WTC11 (cell line): Measurements from ENCODE around the gene ST3GAL6. TPM values are rescaled to one million over a fixed set of nuclear protein-coding genes. Genes with fewer than 3 reads are reported as not detected.

Experiments used
- ATAC-seq: fragments of 200-7000 bp; cut with Tn5 transposase; 2 replicates; pipeline ENCODE4 v1.10.0; 2021; ENCODE audit warnings: mild to moderate bottlenecking, moderate library complexity
- CTCF ChIA-PET: fragments of 300-600 bp; sonication (Branson Sonifier 250); formaldehyde crosslinking; loops from one replicate; lab custom pipeline; 2021; ENCODE audit warnings: antibody characterized with exemption; lab: Charles Lee
- POLR2A ChIA-PET: fragments of 350-600 bp; sonication (Branson Sonifier 250); formaldehyde crosslinking; loops from one replicate; lab custom pipeline; 2021; ENCODE audit warnings: antibody characterized with exemption; lab: Charles Lee
- DNase-seq: peaks from one replicate; pipeline ENCODE4 v3.0.0; 2021; ENCODE audit warnings: low spot score
- H3K27ac Mint-ChIP-seq: 2 replicates; pipeline ENCODE4 v1.8.0; 2021; ENCODE audit warnings: mixed read lengths
- H3K27me3 Mint-ChIP-seq: 2 replicates; pipeline ENCODE4 v1.8.0; 2021; ENCODE audit warnings: low read depth, mild to moderate bottlenecking, moderate library complexity, mixed read lengths
- H3K36me3 Mint-ChIP-seq: 2 replicates; pipeline ENCODE4 v1.8.0; 2021; ENCODE audit warnings: mixed read lengths
- H3K4me1 Mint-ChIP-seq: 2 replicates; pipeline ENCODE4 v1.8.0; 2022; ENCODE audit warnings: mixed read lengths
- H3K4me3 Mint-ChIP-seq: 2 replicates; pipeline ENCODE4 v1.8.0; 2021; ENCODE audit warnings: mild to moderate bottlenecking, moderate library complexity, mixed read lengths
- H3K9me3 Mint-ChIP-seq: 2 replicates; pipeline ENCODE4 v1.8.0; 2021; ENCODE audit warnings: mixed read lengths
- AFF4 ChIP-seq: sonication (generic); formaldehyde crosslinking; IDR thresholded peaks from 2 replicates; pipeline ENCODE4 v1.8.1; 2023; ENCODE audit warnings: mild to moderate bottlenecking, missing genetic modification reagents, borderline replicate concordance
- ATF2 ChIP-seq: sonication (generic); formaldehyde crosslinking; IDR thresholded peaks from 2 replicates; pipeline ENCODE4 v1.8.1; 2022; ENCODE audit warnings: low read depth, missing genetic modification reagents, borderline replicate concordance
- ATF6 ChIP-seq: sonication (generic); formaldehyde crosslinking; IDR thresholded peaks from 2 replicates; pipeline ENCODE4 v1.8.1; 2023; ENCODE audit warnings: mild to moderate bottlenecking, missing genetic modification reagents
- E2F5 ChIP-seq: sonication (generic); formaldehyde crosslinking; IDR thresholded peaks from 2 replicates; pipeline ENCODE4 v1.8.1; 2022; ENCODE audit warnings: mild to moderate bottlenecking, moderate library complexity, missing genetic modification reagents
- FOXP4 ChIP-seq: sonication (generic); formaldehyde crosslinking; IDR thresholded peaks from 2 replicates; pipeline ENCODE4 v1.8.0; 2022; ENCODE audit warnings: mild to moderate bottlenecking, missing genetic modification reagents
- GABPB1 ChIP-seq: sonication (generic); formaldehyde crosslinking; IDR thresholded peaks from 2 replicates; pipeline ENCODE4 v1.8.1; 2023; ENCODE audit warnings: mild to moderate bottlenecking, missing genetic modification reagents
- MLX ChIP-seq: sonication (generic); formaldehyde crosslinking; IDR thresholded peaks from 2 replicates; pipeline ENCODE4 v1.8.1; 2023; ENCODE audit warnings: mild to moderate bottlenecking, missing genetic modification reagents, moderate library complexity
- NFYB ChIP-seq: sonication (generic); formaldehyde crosslinking; conservative IDR thresholded peaks from 2 replicates; pipeline ENCODE4 v1.8.0; 2022; ENCODE audit warnings: low read depth, missing genetic modification reagents
- OVOL2 ChIP-seq: fragments of 250-450 bp; sonication (Bioruptor Pico); IDR thresholded peaks from 2 replicates; pipeline ENCODE4 v1.9.0; 2021; ENCODE audit warnings: mild to moderate bottlenecking, borderline replicate concordance
- PRDM15 ChIP-seq: sonication (generic); formaldehyde crosslinking; IDR thresholded peaks from 2 replicates; pipeline ENCODE4 v1.8.0; 2022; ENCODE audit warnings: missing genetic modification reagents
- PRRX2 ChIP-seq: fragments of 250-450 bp; sonication (Bioruptor Pico); IDR thresholded peaks from 2 replicates; pipeline ENCODE4 v1.8.0; 2021; ENCODE audit warnings: mild to moderate bottlenecking
- RELA ChIP-seq: sonication (generic); formaldehyde crosslinking; IDR thresholded peaks from 2 replicates; pipeline ENCODE4 v1.8.1; 2022; ENCODE audit warnings: missing genetic modification reagents, mild to moderate bottlenecking, borderline replicate concordance
- SOX15 ChIP-seq: fragments of 250-450 bp; sonication (Bioruptor Pico); IDR thresholded peaks from 2 replicates; pipeline ENCODE4 v1.9.0; 2021; ENCODE audit warnings: mild to moderate bottlenecking
- TEAD4 ChIP-seq: sonication (generic); formaldehyde crosslinking; IDR thresholded peaks from 2 replicates; pipeline ENCODE4 v1.8.0; 2022; ENCODE audit warnings: mild to moderate bottlenecking, missing genetic modification reagents
- USF1 ChIP-seq: sonication (generic); formaldehyde crosslinking; IDR thresholded peaks from 2 replicates; pipeline ENCODE4 v1.8.0; 2022; ENCODE audit warnings: mild to moderate bottlenecking, missing genetic modification reagents
- ZNF121 ChIP-seq: sonication (generic); formaldehyde crosslinking; IDR thresholded peaks from 2 replicates; pipeline ENCODE4 v1.8.0; 2023; ENCODE audit warnings: missing genetic modification reagents
- ZNF138 ChIP-seq: sonication (generic); formaldehyde crosslinking; conservative IDR thresholded peaks from 2 replicates; pipeline ENCODE4 v1.8.1; 2022; ENCODE audit warnings: mild to moderate bottlenecking, moderate library complexity, missing genetic modification reagents
- ZNF232 ChIP-seq: sonication (generic); formaldehyde crosslinking; IDR thresholded peaks from 2 replicates; pipeline ENCODE4 v1.8.0; 2022; ENCODE audit warnings: mild to moderate bottlenecking, missing genetic modification reagents
- ZNF423 ChIP-seq: fragments of 250-450 bp; sonication (Bioruptor Pico); IDR thresholded peaks from 2 replicates; pipeline ENCODE4 v2.1.2; 2022; ENCODE audit warnings: mild to moderate bottlenecking, moderate library complexity
- total RNA-seq: library from RNA; stranded (reverse); gene quantifications from 3 replicates; pipeline ENCODE4 v1.2.3, GENCODE V29; 2021

ST3GAL6 gene
- total RNA-seq, 1 experiment from 2014 or later: 8.1 TPM

- no peak for DNase-seq
- Mint-ChIP-seq H3K27me3 (no peaks in the 10 kb centered on the region), H3K4me1 (peaks cover 38% of the 10 kb centered on the region), H3K27ac (no peak overlapping the region), H3K4me3 (no peak overlapping the region), H3K9me3 (no peaks in the 10 kb centered on the region), H3K36me3 (no peaks in the 10 kb centered on the region)
- peak; percentile 60 for ATAC-seq
- ChIA-PET CTCF (interaction anchor here (2.2 kb wide), 1 partner anchor 107 kb away, joined by 6 read pairs; no protein-coding TSS in a partner anchor), POLR2A (no interaction called here)
- TF ChIP-seq ATF6 (no peak), PRRX2 (CRISPR knock-in tag) (no peak), E2F5 (CRISPR knock-in tag) (no peak), TEAD4 (CRISPR knock-in tag) (no peak), SOX15 (no peak), ZNF138 (CRISPR knock-in tag) (no peak), ZNF121 (no peak), ATF2 (no peak), MLX (no peak), PRDM15 (CRISPR knock-in tag) (no peak), ZNF423 (CRISPR knock-in tag) (no peak), USF1 (CRISPR knock-in tag) (no peak), ZNF232 (CRISPR knock-in tag) (no peak), OVOL2 (CRISPR knock-in tag) (no peak), NFYB (no peak), FOXP4 (CRISPR knock-in tag) (no peak), AFF4 (no peak), GABPB1 (CRISPR knock-in tag) (no peak), RELA (CRISPR knock-in tag) (no peak)
Measured at GRCh38 chr3:98764472-98764884, 1.3 kb downstream of the ST3GAL6 start.
